Testis (tissue), 2 donors: ENCODE measurements around the gene KYAT1.

Source experiments
- CTCF ChIP-seq, 3 experiments: fragments of 450-650 bp in 2 of 3; fragments of 200-600 bp in 1 of 3; sonication (generic) in 1 of 3; IDR thresholded peaks; one replicate each; pipeline ENCODE4 v1.5.1; 2016 to 2019; ENCODE audit warnings: antibody characterized with exemption in 3 of 3, mild to moderate bottlenecking in 2 of 3, moderate library complexity in 1 of 3
- POLR2A ChIP-seq: fragments of 450-650 bp; IDR thresholded peaks from one replicate; pipeline ENCODE4 v1.6.1; 2017; ENCODE audit warnings: antibody characterized with exemption, mild to moderate bottlenecking, moderate library complexity

- no peak for TF ChIP-seq CTCF (IDR thresholded peaks at IDR 0.05)
- TF ChIP-seq POLR2A, result no peak
Measured at GRCh38 chr9:128892221-128892921, 10.6 kb upstream of the KYAT1 start.
